AG10803 (cell line): ENCODE data around the gene SNAPC4.

ENCODE experiments used
- DNase-seq: peaks from one replicate; pipeline ENCODE4 v3.0.0; 2010; ENCODE audit warnings: low read depth
- H3K4me3 ChIP-seq: 2 replicates; pipeline ENCODE4 v1.5.1; 2011; ENCODE audit warnings: mild to moderate bottlenecking, low read length, control low read depth
- CTCF ChIP-seq: conservative IDR thresholded peaks from 2 replicates; pipeline ENCODE4 v1.5.1; 2011; ENCODE audit warnings: mild to moderate bottlenecking, low read length, control low read depth, inconsistent platforms

SNAPC4 gene

DNA sequence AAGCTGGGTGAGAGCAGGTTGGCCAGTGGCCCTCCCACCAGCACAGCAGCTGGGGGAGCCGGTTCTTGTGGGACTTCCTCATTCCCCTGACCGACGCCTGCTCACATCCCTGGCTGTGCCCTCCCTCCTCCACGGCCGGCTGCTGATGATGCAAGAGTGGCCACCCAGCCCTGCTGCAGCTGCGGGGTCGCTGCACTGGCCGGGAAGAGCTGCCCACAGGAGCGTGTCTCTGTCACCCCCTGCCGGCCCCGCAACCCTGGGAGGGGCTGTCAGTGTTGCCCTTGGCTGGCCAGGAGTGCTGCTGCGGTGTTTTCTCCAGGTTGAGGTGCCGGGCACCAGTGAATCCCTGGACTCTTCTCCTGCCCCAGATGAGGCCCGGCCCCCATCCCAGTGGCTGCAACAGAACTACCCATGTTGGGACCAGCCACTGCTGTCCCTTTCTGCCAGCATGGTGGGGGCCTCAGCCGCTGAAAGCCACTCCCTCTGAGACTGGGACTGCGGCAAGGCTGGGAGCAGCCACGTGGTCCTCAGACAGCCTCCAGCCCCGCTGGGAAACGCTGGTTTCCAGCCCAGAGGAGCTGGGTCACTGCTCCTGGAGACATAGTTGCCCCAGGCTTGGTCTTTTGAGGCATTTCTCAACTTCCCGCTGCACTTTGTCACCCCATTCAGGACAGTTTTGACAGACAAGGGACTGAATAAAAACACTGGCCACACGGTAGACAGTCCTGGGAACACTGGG is 27.2 kb downstream of the SNAPC4 start:
- TF ChIP-seq CTCF, result peak; percentile 26
- peak; percentile 81 for DNase-seq
- peak overlapping the region; percentile 31 for H3K4me3 ChIP-seq

DNA sequence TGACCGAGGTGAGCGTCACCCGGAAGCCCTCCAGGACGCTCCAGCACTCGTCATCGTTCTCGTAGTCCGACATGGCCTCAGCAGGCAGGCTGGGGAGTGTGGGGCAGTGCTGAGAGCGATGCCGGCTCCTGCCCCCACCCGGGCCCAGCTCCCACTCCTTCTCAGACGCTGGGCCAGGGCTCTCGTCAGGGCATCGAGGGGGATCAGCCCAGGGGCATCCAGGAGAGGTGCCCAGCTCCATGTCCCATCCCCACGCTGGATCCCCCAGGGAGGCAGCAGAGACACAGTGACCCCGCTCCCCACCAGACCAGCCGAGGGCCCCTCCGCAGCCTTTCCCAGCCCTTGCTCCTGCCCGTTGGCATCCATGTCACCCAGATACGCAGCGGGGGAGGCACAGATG is 28.0 kb downstream of the SNAPC4 start:
- no peak overlapping the region for H3K4me3 ChIP-seq
- no peak for TF ChIP-seq CTCF
- no peak for DNase-seq

GRCh38 chr9:136371533-136371880 is 28.5 kb downstream of the SNAPC4 start:
- DNase-seq, result no peak
- no peak for TF ChIP-seq CTCF
- no peak overlapping the region for H3K4me3 ChIP-seq

GRCh38 chr9:136370687-136371532 is 29.1 kb downstream of the SNAPC4 start:
- no peak for DNase-seq
- TF ChIP-seq CTCF, result no peak
- H3K4me3 ChIP-seq, result no peak overlapping the region

- H3K4me3 ChIP-seq, result no peak overlapping the region
- TF ChIP-seq CTCF, result no peak
- no peak for DNase-seq
Measured at GRCh38 chr9:136370037-136370436, 29.9 kb downstream of the SNAPC4 start.

DNA sequence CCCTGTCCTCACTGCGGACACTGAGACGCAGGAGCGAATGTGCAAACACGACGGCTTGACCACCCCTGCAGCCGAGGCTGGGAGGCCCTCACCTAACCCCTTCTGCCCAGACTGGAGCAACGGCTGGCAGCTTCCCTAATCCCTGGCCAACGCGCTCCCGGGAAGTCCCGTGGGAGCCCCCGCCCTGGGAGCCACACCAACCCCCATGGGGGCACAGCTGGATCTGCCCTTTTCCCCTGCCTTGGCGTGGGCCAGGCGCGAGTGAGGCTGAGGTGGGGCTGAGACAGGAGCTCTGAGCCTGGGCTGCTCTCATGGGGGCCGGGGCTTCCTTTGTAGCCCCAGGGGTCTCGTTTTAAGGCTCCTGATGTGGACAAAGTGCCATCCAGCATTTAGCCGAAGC is 31.8 kb downstream of the SNAPC4 start:
- TF ChIP-seq CTCF, result no peak
- DNase-seq, result no peak
- H3K4me3 ChIP-seq, result no peak overlapping the region
